ENCODE data around the gene VWA3B.
"Not testable (repeated sequence)": the region's sequence is repeated elsewhere in the genome, so short reads cannot be mapped to it uniquely, and the experiment has no call there.

Gene VWA3B

DNA sequence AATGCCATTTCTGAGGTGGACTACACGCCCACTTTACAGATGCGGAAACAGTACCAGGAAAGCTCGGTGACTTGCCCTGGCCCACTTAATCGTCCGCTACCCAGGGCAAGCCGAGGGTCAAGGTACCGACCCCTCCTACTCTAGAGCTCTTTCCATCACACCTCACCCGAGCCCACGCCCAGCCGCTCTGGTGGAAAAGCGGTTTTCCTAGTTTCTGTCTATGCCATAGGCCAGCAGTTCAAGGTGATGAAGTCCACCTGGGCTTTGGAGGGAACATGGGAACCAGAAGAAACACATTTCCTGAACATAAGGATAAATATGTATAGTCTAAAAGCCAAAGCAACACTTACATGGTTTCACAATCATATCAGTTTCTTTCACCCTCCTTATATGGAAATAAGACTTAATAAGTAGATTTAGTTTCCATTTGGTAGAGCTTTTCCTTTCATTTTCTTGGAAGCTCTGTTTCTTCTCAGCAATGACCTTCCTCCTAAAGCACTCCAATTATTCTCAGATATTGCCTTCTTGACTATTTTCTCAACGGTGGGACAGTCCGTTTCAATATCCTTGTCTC, 567 bp downstream of the VWA3B start:
- no peak for DNase-seq

- DNase-seq = no peak
These were observed 1.3 kb downstream of the VWA3B start for GRCh38 chr2:98088261-98088660.

DNA sequence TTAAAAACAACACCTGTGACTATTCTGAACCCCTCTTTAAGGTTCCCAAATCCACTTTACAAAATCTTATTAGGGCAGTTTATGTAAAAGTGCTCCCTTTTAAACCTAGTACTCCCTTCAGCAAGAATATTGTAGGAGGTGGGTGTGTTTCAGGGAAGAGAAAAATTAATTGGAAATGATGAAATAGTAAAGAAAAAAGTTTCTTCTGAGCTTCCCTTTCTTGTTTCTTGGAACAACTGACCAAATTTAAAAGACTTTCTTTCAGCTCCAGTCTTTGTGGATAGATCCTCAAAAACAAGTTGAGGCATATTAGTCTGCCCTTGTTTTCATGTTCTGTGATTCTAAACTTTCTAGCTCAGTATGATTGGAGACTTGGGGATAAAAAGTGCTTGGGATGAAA, 3.0 kb downstream of the VWA3B start:
- DNase-seq = no peak

DNA sequence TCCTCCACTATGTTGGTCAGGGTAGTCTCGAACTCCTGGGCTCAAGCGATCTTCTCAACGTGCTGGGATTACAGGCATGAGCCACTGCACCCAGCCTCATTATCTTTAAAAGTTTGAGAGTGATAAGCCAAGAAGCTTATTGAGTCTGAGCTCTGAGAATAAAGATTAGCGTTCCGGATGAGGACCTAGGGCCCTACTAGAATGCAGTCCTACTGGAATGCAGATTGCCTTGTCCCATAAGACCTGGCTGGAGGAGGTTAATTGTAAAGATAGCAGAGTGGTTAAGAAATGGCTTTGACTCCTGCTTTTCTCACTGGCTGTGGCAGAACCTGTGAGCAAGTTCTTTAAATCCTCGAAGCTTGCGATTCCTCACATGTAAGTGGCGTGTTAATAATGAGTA, 4.0 kb downstream of the VWA3B start:
- DNase-seq = no peak

DNA sequence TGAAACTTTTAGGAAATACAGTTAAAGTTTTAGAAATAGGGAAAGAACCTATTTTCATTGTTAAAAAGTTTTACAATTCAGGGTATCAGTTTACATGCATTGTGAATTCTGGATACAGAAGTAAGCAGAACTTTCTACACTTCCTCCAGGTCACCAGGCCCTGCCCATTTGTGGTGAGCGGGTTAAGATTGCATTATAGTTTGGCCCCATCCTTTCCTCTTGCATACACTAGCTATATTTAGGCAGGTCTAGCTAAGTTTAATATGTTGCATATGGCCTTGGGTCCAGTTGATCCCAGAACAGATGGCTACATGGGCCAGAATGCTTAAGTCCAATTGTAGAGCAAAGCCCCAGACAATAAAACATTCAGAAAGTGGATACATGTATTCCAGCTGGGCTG, 4.8 kb downstream of the VWA3B start:
- DNase-seq = no peak

DNA sequence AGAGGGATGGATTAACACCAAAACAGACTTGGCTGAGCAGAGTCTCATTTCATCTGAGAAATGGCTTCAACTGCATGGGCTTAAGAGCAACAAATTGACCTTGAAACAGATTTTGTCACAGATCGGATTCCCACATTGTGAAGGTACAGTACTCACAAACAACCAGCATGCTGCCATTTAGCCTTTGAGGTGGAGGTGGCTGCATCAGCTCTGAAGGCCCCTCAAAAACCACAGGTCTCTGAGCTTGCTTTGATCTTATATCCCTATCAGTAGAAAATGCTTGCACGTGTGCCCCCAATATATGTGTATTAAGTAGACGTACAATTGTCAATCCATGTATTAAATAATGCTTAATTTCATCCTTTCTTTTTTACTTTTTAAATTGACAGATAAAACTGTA, 6.2 kb downstream of the VWA3B start:
- no peak for DNase-seq

DNA sequence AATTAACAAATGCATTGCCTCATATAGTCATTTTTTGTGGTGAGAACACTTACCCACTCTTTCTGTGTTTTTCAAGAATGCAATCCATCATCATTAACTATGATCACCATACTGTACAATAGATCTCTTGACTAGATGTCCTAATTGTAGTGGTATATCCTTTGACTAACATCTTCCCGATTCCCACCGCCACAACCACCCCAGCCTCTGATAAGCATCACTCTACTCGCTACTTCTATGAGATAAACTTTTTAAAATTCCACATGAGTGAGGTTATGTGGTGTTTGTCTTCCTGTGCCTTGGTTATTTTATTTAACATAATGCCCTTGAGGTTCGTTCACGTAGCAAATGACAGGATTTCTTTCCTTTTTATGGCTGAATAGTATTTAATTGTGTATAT, 6.6 kb downstream of the VWA3B start:
- DNase-seq = no peak

DNA sequence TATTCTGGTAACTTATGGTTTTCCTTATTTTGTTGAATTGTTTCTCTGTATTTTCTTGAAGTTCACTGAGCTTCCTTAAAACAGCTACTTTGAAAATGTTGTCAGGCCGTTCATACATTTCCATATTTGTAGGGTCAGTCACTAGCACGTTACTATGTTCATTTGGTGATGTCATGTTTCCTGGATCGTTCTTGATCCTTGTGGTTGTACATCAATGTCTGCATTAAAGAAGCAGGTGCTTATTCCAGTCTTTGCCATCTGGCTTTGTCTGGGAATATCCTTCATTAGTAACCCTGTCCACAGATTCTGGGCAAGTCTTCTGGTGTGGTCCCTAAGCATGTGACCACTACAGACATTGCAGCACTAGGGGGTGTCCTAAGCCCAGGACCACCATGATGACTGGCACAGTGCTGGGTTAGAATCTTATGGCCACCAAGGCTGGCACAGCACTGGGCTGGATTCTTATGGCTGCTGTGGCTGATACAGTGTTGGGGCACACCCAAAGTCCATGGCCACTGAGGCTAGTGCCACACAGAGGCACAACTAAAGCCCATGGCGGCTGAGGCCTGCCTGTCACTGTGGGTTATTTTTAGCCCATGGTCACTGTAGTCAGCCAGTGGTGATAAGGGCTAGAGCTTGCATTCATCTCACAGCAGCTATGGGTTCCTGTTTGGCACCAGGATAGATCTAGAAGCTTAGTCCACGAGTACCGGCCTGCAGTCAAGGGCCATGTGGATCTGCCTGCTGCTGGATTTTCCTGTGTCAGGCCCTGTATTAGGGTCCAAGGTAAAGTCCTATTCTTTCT, 13.2 kb downstream of the VWA3B start:
- DNase-seq = no peak

DNA sequence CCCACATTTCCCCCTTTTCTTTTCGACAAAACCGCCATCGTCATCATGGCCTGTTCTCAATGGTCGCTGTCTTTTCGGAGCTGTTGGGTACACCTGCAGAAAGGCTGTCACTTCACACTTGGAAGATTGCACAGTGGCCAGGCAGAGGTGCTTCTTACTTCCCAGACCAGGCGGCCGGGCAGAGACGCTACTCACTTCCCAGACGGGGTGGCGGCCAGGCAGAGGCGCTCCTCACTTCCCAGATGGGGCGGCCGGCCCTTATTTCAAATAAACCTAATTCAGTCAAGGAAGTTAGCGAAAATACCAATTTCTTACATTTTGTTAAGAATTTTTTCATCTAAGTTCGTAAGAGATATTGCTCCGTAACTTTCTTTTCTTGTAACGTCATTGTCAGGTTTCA, 15.3 kb downstream of the VWA3B start:
- not testable (repeated sequence) for DNase-seq

DNA sequence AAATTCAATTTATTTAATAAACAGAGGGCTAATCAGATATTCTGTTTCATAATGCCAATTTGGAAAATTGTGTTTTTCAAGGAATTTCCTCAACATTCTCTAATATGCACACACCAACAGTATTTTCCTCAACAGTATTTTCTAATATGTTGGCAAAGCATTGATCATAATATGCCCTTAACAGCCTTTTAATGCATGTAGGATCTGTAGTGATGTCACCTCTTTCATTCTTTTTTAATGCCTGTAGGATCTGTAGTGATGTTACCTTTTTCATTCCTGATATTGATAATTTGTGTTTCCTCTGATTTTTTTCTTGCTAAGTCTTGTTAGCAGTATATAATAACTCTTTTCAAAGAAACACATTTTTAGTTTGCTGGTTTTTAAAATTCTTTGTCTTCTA, 15.9 kb downstream of the VWA3B start:
- DNase-seq = no peak

- DNase-seq = no peak
These were observed 21.1 kb downstream of the VWA3B start for GRCh38 chr2:98108110-98108509.

- DNase-seq = no peak
These were observed 23.8 kb downstream of the VWA3B start for GRCh38 chr2:98110741-98111140.

DNA sequence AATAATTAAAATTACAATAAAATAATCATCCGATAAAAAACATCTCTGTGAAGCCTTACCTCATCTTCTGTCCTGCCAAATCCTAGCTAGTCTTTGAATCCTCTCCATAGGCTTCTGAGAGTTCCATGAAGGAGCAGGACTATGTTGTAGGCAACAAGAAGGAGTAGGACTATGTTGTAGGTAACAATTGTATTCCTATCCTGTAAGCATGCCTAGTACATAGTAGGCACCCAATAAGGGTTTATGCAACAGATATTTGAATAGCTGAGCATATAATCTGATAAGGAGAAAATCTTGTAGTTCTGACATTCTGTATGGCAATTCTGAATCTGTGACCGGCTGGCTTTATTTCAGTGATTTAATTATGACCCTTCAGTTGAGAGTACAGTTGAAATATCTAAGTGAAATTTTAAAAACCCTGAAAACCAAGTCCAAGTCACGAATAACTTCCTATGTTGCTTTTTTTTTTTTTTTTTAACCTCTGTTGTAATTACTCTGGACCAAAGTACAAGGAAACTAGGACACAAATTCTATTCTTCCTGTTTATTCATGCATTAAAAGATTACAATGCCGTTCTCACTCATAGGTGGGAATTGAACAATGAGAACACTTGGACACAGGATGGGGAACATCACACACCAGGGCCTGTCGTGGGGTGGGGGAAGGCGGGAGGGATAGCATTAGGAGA, 27.8 kb downstream of the VWA3B start:
- no peak for DNase-seq

DNA sequence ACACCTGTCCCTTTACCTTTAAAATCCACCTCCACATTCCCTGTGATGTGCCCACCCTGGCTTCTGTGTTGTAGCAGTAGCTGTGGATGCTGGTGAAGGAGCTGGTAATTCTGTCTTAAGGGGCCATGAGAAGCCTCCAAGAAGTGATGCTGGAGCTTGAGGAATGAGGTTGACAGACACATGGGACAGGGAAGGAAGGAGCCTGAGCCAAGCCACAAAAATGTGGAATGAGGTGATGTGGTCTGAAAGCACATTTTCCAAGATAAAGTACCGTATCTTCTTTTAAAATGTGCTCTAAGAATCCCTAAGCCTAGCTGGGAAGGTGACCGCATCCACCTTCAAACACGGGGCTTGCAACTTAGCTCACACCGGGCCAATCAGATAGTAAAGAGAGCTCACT, 31.2 kb downstream of the VWA3B start:
- DNase-seq = no peak

- no peak for DNase-seq
These were observed 31.9 kb downstream of the VWA3B start for GRCh38 chr2:98118852-98119251.

- DNase-seq = no peak
These were observed 34.2 kb downstream of the VWA3B start for GRCh38 chr2:98121149-98121548.

DNA sequence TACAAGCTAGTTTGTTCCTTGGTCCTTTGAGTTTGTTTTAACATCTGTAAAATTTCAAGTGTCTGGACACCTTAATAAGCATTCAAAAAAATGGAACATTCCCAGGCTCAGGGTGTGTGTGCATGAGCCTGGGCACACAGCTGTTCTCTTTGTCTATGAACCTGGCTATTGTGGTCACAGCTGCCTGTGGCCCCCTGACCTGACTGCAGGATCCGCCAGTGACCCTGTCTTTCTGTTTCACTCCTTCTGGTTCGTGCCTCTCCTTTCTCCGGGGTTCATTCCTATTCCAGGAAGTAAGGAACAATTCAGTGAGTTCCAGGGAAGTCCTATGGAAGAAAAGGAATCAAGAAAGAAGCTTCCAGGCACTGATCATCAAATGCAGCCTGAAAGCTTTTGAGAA, 35.6 kb downstream of the VWA3B start:
- DNase-seq = no peak

GRCh38 chr2:98123286-98123685, 36.3 kb downstream of the VWA3B start:
- DNase-seq = no peak

DNA sequence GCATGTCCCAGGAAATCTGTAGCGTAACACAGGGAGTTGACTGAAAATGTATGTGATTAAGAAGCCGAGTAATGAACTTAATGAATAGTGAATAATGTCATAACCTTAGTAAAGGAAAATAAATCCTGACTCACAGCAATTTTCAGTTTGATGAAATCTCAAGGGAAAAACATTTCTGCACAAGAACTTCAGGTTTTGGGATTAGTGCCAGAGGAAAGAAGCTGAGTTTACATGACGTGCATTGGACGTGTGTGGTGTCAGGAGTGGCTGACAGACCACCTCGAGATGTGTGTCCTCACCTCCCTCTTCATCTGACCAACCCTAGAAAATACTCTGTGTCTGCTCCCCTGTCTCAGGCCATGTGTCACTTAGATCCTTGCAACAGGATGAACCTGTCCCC, 39.1 kb downstream of the VWA3B start:
- DNase-seq = no peak

DNA sequence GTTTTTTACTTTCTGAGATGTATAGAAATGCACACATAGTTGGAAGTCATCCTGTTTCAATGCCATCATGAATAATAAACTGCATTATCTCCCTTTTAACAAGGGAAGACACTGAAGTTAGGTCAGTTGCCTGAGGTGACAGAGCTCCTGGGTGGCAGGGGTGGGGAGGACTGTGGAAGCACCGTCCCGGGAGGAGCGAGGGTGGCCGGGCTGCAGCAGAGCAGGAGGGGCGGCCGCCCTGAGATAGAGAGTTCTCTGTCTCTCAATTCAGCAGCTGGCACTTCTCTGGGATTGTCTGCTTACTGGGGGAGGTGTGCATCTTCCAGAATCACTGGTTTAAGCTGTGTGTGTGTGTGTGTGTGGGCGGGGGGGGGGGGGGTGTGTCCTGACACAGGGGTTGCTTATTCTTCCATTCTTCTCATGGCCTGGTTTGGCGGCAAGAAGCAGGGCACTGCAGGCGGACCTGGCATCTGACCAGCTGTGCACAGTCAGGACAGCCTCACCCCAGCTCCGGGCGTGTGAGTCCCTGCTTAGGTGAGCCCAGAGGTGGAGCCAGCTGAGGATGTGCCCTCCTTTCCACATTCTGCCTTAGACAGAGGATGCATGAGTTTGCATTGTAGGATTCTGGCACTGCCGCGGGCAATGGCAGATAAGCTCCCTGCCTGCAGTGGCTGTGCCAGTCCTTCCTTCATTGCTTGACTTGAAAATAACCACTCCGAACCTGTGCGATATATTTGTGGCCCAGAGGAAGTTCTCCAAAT, 40.4 kb downstream of the VWA3B start:
- DNase-seq = no peak

DNA sequence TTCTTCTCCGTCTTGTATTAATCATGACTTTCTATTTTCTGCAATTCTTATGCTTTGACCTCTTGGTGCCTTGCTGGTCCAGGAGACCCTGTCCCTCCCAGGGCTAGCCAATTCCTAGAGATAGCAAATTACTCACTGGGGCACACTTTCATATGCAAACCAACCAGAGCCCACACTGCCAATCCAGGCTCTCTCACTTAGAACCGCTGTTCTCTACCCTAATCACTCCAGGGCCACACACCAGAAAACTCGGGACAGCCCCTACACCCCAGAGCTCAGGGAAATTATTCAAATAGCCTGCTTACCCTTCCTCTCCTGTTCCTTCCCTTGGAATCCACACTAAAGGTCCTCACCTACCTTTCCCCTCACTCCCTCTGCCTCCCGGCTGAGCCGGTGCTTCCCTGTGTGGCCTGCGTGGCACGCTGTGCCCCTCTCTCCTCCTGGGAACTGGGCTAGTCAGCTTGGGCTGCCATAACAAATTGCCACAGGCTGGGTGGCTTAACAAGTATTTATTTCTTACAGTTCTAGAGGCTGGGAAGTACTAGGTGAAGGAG, 41.7 kb downstream of the VWA3B start:
- no peak for DNase-seq

DNA sequence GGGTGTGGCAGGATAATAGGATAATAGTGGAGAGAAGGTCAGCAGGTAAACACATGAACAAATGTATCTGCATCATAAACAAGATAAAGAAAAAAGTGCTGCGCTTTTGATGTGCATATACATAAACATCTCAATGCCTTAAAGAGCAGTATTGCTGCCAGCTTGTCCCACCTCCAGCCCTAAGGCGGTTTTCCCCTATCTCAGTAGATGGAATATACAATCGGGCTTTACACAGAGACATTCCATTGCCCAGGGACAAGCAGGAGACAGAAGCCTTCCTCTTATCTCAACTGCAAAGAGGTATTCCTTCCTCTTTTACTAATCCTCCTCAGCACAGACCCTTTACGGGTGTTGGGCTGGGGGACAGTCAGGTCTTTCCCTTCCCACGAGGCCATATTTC, 43.1 kb downstream of the VWA3B start:
- DNase-seq = not testable (repeated sequence)

Measured in stimulated activated CD4-positive, alpha-beta T cell treated with anti-CD3 and anti-CD28 coated beads, Interleukin-15, amount 100 ng/mL, for 24 hours (primary cell).